ENCODE results near the gene ZMYND19.
"Not testable (repeated sequence)": the region's sequence is repeated elsewhere in the genome, so short reads cannot be mapped to it uniquely, and the experiment has no call there.

ZMYND19 gene

DNA sequence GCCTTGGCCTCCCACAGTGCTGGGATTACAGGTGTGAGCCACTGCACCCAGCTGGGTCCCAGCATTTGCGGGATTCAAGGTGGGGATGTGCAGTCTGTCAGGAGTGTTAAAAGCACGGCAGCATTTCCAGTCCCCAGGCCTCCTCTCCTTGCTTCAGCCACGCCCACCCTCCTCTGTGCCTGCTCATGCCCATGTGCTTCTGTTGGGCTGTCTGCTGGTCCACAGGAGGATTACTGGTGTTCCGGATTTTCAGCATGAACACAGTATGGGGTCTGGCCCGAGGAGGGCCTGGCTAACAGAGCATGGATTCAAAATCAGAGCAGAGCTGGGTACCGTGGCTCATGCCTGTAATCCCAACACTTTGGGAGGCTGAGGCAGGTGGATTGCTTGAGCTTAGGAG lies 20.6 kb upstream of the ZMYND19 start:
- H3K9me3 Mint-ChIP-seq = no peaks in the 10 kb centered on the region
- peaks cover 32% of the 10 kb centered on the region for H3K36me3 Mint-ChIP-seq (ENCODE audit: insufficient read depth)
- H3K27me3 Mint-ChIP-seq = no peaks in the 10 kb centered on the region
- H3K27ac Mint-ChIP-seq = peak overlapping the region; percentile 74 to 86
- H3K4me1 Mint-ChIP-seq (ENCODE audit: low read depth in 2 of 2) = peaks cover 30% of the 10 kb centered on the region in 2 donors
- peak overlapping the region in 1 of 2 donors; percentile 22 for H3K4me3 Mint-ChIP-seq
- DNase-seq (no peak), ATAC-seq (replicated peaks) (no peak)

DNA sequence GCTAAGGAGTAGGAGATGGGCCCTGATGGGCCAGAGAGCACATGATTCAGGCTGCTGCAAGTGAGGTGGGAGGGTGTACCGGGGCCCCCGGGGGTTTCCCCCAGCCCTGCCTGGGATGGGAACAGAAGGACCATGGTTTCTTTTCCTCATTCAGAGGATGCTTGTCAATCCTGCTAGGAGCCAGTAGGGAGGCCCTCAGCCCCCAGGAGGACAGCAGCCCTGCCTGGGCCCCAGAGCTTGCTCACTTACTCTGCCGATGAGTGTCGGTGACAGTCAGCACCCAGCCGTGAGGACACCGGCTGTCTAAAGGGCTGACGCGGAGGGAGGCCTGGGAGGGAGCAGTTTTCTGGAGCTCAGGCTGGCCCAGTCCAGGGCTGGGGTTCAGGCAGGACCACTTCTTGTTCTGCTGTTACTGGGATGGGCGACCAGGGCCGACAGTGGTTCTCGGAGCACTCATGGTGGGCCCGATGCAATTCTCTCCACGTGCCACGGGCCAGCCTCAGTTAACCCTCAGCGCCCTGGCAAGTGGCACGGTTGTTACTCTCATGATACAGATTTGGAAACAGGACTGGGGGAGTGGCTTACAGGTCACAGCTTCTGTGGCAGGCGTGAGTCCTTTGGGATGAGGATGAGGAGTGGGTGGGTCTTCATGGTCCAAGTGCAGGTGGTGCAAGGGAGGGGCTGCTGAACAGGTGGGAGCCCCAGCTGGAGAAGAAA lies 17.0 kb upstream of the ZMYND19 start:
- no peak for DNase-seq
- peaks cover 20% of the 10 kb centered on the region for H3K36me3 Mint-ChIP-seq (ENCODE audit: insufficient read depth)
- peak overlapping the region; percentile 15 to 31 for H3K27ac Mint-ChIP-seq
- no peaks in the 10 kb centered on the region for H3K27me3 Mint-ChIP-seq
- ATAC-seq (replicated peaks) = no peak
- peak overlapping the region; percentile 71 to 76 for H3K4me3 Mint-ChIP-seq
- H3K4me1 Mint-ChIP-seq (ENCODE audit: low read depth in 2 of 2) = peaks cover 26 to 33% of the 10 kb centered on the region in 2 donors
- H3K9me3 Mint-ChIP-seq = no peaks in the 10 kb centered on the region

DNA sequence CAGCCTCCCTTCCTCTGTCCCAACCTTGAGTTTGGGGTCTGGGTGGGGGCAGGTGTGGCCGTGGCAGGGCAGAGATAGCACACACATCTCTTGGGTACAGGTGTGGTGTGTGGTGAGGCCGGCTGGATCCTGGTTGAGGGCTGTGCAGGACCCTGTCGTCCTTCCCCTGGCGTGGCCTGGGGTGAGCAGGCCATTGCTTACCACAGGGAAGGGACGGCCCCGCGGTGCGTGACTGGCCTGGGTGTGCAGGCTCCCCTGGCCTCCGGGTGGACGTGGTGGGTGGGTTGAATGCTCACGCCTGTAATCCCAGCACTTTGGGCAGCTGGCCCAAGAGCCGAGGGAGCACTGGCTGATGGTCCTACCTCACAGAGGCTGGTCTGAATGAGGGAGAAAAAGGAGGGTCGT lies 16.4 kb upstream of the ZMYND19 start:
- H3K27ac Mint-ChIP-seq = peak overlapping the region; percentile 15 to 31
- peaks cover 21 to 28% of the 10 kb centered on the region in 2 donors for H3K4me1 Mint-ChIP-seq (ENCODE audit: low read depth in 2 of 2)
- ATAC-seq (replicated peaks) (no peak), DNase-seq (no peak)
- no peaks in the 10 kb centered on the region for H3K9me3 Mint-ChIP-seq
- peaks cover 20% of the 10 kb centered on the region for H3K36me3 Mint-ChIP-seq (ENCODE audit: insufficient read depth)
- no peaks in the 10 kb centered on the region for H3K27me3 Mint-ChIP-seq
- peak overlapping the region; percentile 71 to 76 for H3K4me3 Mint-ChIP-seq

DNA sequence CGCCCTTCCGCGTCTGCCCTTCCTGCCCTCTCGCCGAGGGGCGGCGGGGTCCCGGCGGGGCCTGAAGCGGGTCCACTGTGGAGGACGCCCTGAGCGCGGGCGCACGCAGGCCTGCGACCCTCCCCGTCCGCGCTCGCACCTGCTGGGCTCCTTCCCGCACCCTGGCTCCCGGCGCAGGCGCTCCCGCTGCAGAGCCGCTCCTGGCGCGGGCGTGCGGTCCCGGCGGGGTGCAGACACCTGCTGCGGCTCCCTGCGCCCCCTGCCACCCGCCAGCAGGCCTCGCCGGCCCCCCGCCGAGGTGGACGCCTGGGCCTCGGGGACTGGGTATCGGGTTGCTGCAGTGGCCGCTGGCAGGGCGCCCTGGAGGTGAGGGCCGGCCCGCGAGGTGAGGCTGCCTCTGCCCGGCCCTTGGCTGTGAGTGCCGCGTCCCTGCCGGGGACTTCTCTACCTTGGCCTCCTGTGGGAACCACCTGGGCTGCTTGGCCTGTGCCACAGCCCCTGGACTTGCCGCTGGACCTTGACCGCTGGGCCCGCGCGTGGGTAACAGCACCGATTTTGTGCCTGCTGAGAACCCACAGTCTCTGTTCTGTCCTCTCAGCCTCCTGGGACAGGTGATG lies 15.8 kb upstream of the ZMYND19 start:
- H3K27me3 Mint-ChIP-seq = no peaks in the 10 kb centered on the region
- peaks cover 15 to 21% of the 10 kb centered on the region in 2 donors for H3K4me1 Mint-ChIP-seq (ENCODE audit: low read depth in 2 of 2)
- ATAC-seq (replicated peaks) = no peak
- H3K27ac Mint-ChIP-seq = peak overlapping the region in 1 of 2 donors; percentile 15
- peaks cover 16% of the 10 kb centered on the region for H3K36me3 Mint-ChIP-seq (ENCODE audit: insufficient read depth)
- DNase-seq = no peak
- no peaks in the 10 kb centered on the region for H3K9me3 Mint-ChIP-seq
- H3K4me3 Mint-ChIP-seq = peak overlapping the region; percentile 71 to 76

DNA sequence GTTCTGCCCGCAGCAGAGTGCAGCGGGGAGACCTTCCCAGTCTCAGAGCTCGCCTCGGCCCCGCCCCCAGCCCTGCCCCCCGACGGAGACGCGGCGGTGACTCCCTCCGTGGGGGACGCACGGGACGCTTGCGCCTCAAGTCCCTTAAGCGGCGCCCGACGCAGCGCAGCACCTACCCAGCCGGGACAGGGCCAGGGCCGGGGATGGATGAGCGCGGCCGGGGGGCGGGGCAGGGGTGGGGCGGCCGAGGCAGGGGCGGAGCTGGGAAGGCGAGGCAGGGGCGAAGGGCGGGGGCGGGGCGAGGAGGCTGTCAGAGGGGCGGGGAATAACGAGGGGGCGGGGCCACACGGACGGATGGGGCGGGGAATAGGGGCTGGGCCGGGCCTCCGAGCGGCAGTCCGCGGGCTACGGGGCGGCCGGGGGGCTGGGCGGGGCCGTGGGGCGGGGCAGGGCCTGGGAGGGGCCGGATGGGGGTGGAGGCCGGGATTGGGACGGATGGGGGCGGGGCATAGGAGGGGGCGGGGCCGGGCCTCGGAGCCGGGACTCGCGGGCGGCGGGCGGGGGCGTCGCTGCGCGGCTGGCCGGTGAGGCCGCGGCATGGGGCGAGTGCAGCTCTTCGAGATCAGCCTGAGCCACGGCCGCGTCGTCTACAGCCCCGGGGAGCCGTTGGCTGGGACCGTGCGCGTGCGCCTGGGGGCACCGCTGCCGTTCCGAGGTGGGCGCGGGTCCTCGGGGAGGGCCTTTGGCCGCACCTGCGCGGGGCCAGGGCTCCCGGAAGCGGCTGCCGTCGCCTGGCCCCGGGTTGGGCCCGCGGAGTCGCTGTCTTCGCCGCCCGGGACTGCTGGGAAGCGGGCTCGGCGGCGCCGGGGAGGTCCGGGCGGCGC lies 15.1 kb upstream of the ZMYND19 start, which contains the start of gene ARRDC1:
TSS of gene ARRDC1 (plus strand) at position 566 of the 884 bp plus-strand sequence. CDS start at position 598, 32 bp downstream.
- no peaks in the 10 kb centered on the region for H3K27me3 Mint-ChIP-seq
- peaks cover 13 to 20% of the 10 kb centered on the region in 2 donors for H3K4me1 Mint-ChIP-seq (ENCODE audit: low read depth in 2 of 2)
- H3K27ac Mint-ChIP-seq = peak within 1 kb of the TSS in 1 of 2 donors; percentile 15

DNA sequence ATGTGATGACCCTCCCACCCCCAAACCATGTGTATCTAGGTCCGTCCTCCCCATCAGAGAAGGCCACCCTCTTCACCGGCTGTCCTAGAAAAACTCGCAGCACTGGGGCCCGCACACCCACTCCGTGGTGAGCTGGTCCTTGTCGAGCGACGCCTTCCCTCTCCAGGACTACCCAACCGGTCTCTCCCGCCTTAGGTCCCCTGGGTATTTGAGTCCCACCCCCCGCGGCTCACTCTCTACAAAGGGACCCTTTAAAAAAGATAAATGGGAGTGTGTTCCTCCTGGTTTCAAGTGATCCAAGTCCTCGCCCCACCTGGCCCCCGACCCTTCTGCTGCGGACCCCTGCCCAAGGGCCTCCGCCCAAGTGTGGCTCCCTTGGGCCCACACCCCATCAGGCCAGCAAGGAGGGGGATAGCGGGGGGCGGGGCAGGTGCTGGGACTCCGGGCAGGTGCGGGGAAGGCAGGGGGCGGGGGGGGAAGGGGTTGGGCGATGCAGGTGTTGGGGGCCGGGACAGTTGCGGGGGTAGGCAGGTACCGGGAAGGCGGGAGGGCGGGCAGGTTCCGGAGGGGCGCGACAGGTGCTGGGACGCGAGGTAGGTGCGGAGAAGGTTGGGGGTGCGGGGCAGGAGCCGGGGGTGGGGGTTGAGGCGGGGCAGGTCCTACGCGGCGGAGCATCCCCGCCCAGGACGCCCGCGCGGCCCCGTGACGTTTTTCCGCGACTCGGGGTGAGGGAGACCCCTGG lies 14.2 kb upstream of the ZMYND19 start:
- DNase-seq = no peak
- Mint-ChIP-seq H3K36me3 (ENCODE audit: insufficient read depth) (peaks cover 15% of the 10 kb centered on the region), H3K27ac (no peak overlapping the region), H3K4me1 (ENCODE audit: low read depth in 2 of 2) (peaks cover 13 to 20% of the 10 kb centered on the region in 2 donors), H3K9me3 (no peaks in the 10 kb centered on the region), H3K4me3 (peak overlapping the region; percentile 13 to 50), H3K27me3 (no peaks in the 10 kb centered on the region)
- no peak for ATAC-seq (replicated peaks)

More for the DNA sequence above, 15.1 kb upstream of the ZMYND19 start, which contains the start of gene ARRDC1:
- peaks cover 15% of the 10 kb centered on the region for H3K36me3 Mint-ChIP-seq (ENCODE audit: insufficient read depth)
- ATAC-seq (replicated peaks) (peak; percentile 86), DNase-seq (peak; percentile 81 to 83 (median 83))
- H3K9me3 Mint-ChIP-seq = no peaks in the 10 kb centered on the region
- H3K4me3 Mint-ChIP-seq = peak within 1 kb of the TSS; percentile 71 to 76

DNA sequence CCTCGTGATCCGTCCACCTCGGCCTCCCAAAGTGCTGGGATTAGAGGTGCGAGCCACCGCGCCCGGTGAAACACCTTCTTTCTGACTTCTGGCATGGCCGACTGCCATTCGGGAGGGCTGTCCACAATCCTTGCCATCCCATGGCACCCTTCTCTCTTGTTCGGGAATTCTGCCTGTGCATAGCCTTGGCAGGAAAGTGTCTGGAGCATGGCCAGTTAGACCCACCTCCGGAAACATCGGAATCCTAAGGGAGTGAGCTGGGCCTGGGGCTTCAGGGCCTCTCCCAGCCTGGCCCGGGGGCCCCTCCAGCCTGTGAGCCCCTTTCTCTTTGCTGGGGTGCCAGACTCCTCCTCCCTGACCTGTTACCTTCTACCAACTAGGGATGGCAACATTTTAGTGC lies 13.6 kb upstream of the ZMYND19 start:
- Mint-ChIP-seq H3K4me1 (ENCODE audit: low read depth in 2 of 2) (peaks cover 13 to 20% of the 10 kb centered on the region in 2 donors), H3K27ac (no peak overlapping the region), H3K4me3 (peak overlapping the region in 1 of 2 donors; percentile 17), H3K36me3 (ENCODE audit: insufficient read depth) (peaks cover 10% of the 10 kb centered on the region), H3K27me3 (no peaks in the 10 kb centered on the region), H3K9me3 (no peaks in the 10 kb centered on the region)
- ATAC-seq (replicated peaks) (no peak), DNase-seq (no peak)

DNA sequence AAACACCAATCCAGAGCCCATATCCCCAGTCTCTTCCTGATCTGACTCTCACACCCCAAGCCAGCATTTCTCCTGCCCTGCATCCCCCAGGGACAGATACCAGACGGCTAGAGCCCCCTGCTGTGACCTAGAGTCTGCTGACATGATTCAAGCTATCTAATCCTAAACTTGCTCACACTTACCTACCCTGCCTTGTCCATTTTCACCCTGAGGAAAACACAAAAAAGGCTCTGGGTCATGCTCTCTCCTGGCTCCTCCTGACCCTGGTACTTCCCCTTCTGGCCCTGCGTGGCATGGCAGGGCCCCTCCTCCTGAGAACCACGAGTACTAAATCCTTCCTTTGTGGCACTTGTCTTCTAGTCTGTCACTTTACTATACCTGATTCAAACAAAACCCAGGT lies 12.3 kb upstream of the ZMYND19 start:
- H3K4me1 Mint-ChIP-seq (ENCODE audit: low read depth in 2 of 2) = peaks cover 13 to 21% of the 10 kb centered on the region in 2 donors
- H3K27me3 Mint-ChIP-seq = no peaks in the 10 kb centered on the region
- DNase-seq (no peak), ATAC-seq (replicated peaks) (no peak)
- H3K27ac Mint-ChIP-seq = peak overlapping the region; percentile 6 to 16
- no peaks in the 10 kb centered on the region for H3K9me3 Mint-ChIP-seq
- peaks cover 4% of the 10 kb centered on the region for H3K36me3 Mint-ChIP-seq (ENCODE audit: insufficient read depth)
- no peak overlapping the region for H3K4me3 Mint-ChIP-seq

DNA sequence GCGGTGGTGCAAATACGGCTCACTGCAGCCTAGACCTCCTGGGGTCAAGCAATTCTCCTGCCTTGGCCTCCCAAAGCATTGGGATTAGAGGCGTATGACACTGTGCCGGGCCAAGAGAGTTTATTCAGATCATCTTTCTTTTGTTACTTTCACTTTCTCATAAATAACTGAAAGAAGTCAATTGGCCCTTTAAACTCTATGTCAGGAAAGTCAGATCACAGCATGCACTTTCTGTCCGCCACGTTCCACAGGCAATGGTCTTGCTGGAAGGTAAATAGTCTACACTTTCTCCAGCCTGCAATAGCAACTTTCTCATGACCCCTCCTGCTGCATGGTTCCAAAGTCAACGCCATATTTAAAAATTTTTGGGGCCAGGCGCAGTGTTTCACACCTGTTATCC lies 8.6 kb upstream of the ZMYND19 start:
- no peak for ATAC-seq (replicated peaks)
- Mint-ChIP-seq H3K27ac (no peak overlapping the region), H3K27me3 (no peaks in the 10 kb centered on the region), H3K36me3 (ENCODE audit: insufficient read depth) (no peaks in the 10 kb centered on the region), H3K4me1 (ENCODE audit: low read depth in 2 of 2) (peaks cover 0 to 11% of the 10 kb centered on the region in 2 donors), H3K9me3 (no peaks in the 10 kb centered on the region), H3K4me3 (no peak overlapping the region)
- DNase-seq = no peak

DNA sequence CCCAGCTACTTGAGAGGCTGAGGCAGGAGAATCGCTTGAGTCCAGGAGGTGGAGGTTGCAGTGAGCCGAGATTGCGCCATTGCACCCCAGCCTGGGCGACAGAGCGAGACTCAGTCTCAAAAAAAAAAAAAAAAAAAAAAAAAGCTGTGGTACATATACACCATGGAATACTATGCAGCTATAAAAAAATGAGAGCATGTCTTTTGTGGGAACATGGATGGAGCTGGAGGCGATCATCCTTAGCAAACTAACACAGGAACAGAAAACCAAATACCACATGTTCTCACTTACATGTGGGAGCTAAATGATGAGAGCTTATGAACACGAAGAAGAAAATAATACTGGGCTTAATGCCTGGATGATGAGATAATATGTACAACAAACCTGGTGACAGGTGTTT lies 6.3 kb upstream of the ZMYND19 start:
- H3K27ac Mint-ChIP-seq; H3K36me3 Mint-ChIP-seq (ENCODE audit: insufficient read depth); H3K4me1 Mint-ChIP-seq (ENCODE audit: low read depth in 2 of 2): not testable (repeated sequence)

DNA sequence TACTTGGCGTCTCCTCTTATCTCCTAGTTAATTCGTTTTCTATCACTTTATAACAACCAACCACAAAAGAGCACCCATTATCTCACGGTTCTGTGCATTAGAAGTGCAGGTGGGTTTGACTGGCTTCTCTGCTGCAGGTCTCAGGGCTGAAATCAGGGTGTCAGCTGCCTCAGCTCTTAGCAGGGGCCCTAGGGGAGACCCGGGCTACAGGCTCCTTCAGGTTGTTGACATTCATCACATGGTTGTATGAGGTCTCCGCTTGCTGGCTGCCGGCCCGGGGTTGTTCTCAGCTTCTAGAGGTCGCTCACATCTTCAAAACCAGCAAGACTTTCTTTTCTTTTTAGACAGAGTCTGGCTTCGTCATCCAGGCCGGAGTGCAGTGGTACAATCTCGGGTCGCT lies 2.9 kb upstream of the ZMYND19 start:
- ATAC-seq (replicated peaks) (no peak), DNase-seq (no peak)
- Mint-ChIP-seq H3K27me3 (no peaks in the 10 kb centered on the region), H3K36me3 (ENCODE audit: insufficient read depth) (peaks cover 10% of the 10 kb centered on the region), H3K27ac (no peak overlapping the region), H3K4me1 (ENCODE audit: low read depth in 2 of 2) (peaks cover 5 to 7% of the 10 kb centered on the region in 2 donors), H3K4me3 (peak overlapping the region in 1 of 2 donors; percentile 36), H3K9me3 (no peaks in the 10 kb centered on the region)

More for the DNA sequence above, 6.3 kb upstream of the ZMYND19 start:
- not testable (repeated sequence) for H3K4me3 Mint-ChIP-seq; ATAC-seq (replicated peaks); H3K27me3 Mint-ChIP-seq; H3K9me3 Mint-ChIP-seq; DNase-seq

DNA sequence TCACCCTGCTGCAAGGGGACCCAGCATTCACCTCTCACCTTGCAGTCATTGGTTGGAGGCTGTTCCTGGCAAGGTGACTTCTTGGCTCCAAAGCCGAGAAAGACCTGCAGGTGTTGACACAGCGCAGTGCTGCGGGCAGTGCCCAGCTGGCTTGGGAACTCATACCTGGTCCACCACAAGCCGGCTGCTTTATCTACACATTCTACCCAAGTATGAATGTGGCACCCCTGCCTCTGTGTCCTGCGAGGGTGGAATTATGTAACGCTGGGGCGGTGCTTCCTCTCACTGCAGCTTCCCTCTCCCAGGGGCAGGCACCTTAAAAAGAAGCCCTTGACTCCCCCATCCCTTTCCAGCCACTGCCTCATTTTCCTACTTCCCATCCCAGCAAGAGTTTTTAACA lies 2.5 kb upstream of the ZMYND19 start:
- Mint-ChIP-seq H3K27ac (no peak overlapping the region), H3K4me1 (ENCODE audit: low read depth in 2 of 2) (peaks cover 4 to 11% of the 10 kb centered on the region in 2 donors), H3K36me3 (ENCODE audit: insufficient read depth) (peaks cover 10% of the 10 kb centered on the region), H3K9me3 (no peaks in the 10 kb centered on the region), H3K27me3 (no peaks in the 10 kb centered on the region), H3K4me3 (peak overlapping the region in 1 of 2 donors; percentile 36)
- ATAC-seq (replicated peaks) (no peak), DNase-seq (no peak)

DNA sequence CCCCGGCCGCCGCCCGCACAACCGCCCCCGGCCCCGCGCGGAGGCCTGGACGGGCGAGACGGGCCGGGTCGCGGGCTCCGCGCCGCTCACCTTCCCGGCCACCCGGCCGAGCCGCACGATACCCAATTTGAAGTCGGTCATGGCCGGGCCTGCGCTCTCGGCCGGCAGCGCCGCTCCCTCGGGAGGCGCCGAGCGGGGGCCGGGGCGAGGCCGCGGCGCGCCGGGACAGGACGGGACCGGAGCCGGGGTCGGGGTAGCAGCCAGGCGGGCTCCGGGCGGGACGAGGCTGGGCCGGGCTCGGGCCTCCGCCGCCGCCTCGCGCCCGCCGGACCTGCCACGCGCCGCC lies 216 bp downstream of the ZMYND19 start:
- no peaks in the 10 kb centered on the region for H3K9me3 Mint-ChIP-seq
- peaks cover 10% of the 10 kb centered on the region for H3K36me3 Mint-ChIP-seq (ENCODE audit: insufficient read depth)
- peak overlapping the region; percentile 87 to 93 for H3K4me3 Mint-ChIP-seq
- no peak overlapping the region for H3K27ac Mint-ChIP-seq
- no peaks in the 10 kb centered on the region for H3K27me3 Mint-ChIP-seq
- ATAC-seq (replicated peaks) = no peak
- DNase-seq = no peak
- peaks cover 4 to 14% of the 10 kb centered on the region in 2 donors for H3K4me1 Mint-ChIP-seq (ENCODE audit: low read depth in 2 of 2)

Measured in effector memory CD8-positive, alpha-beta T cell (primary cell).